Sigmoid colon (tissue), 7 donors: ENCODE measurements around the gene RNF217. TPM values are rescaled to one million over a fixed set of nuclear protein-coding genes. Genes with fewer than 3 reads are reported as not detected.

Experiments used
- DNase-seq: peaks from one replicate; pipeline ENCODE4 v3.0.0-alpha.2; 2019
- H3K27ac ChIP-seq, 4 donors: fragments of 200-600 bp; sonication (generic); one replicate each; pipeline ENCODE4 v1.5.1; 2016 to 2019; ENCODE audit warnings: mild to moderate bottlenecking in 1 of 4
- H3K27me3 ChIP-seq, 3 donors: fragments of 200-600 bp; sonication (generic); one replicate each; pipeline ENCODE4 v1.5.1; 2019; ENCODE audit warnings: mild to moderate bottlenecking in 1 of 3
- H3K36me3 ChIP-seq, 4 donors: fragments of 200-600 bp; sonication (generic); one replicate each; pipeline ENCODE4 v1.5.1; 2016 to 2019
- H3K4me1 ChIP-seq, 4 donors: fragments of 200-600 bp; sonication (generic); one replicate each; pipeline ENCODE4 v1.5.1; 2017 to 2019
- H3K4me3 ChIP-seq, 4 donors: fragments of 200-600 bp; sonication (generic); one replicate each; pipeline ENCODE4 v1.5.1; 2017 to 2019; ENCODE audit warnings: mild to moderate bottlenecking in 2 of 4, moderate library complexity in 1 of 4
- H3K9me3 ChIP-seq, 4 donors: fragments of 200-600 bp in 3 of 4; sonication (generic) in 3 of 4; one replicate each; pipeline versions ENCODE4 v1.5.1 to v1.6.1; 2013 to 2019
- CTCF ChIP-seq, 4 experiments: fragments of 450-650 bp in 3 of 4; fragments of 200-600 bp in 1 of 4; IDR thresholded peaks; one replicate each; pipeline ENCODE4 v1.5.1; 2016 to 2019; ENCODE audit warnings: antibody characterized with exemption in 4 of 4, mild to moderate bottlenecking in 3 of 4, moderate library complexity in 2 of 4
- EP300 ChIP-seq, 4 donors: sonication (generic); formaldehyde crosslinking; IDR thresholded peaks; one replicate each; pipeline ENCODE4 v1.6.1; 2017; ENCODE audit warnings: antibody characterized with exemption in 4 of 4
- POLR2A ChIP-seq, 2 donors: fragments of 450-650 bp; IDR thresholded peaks; one replicate each; pipeline ENCODE4 v1.6.1; 2016; ENCODE audit warnings: antibody characterized with exemption in 2 of 2, mild to moderate bottlenecking in 2 of 2, moderate library complexity in 2 of 2
- POLR2AphosphoS5 ChIP-seq, 4 donors: sonication (generic); formaldehyde crosslinking; IDR thresholded peaks; one replicate each; pipeline ENCODE4 v1.6.1; 2017; ENCODE audit warnings: antibody characterized with exemption in 4 of 4
- WGBS, 2 donors: extraction: QIAGEN DNeasy Blood & Tissue Kit; methylation state at CpG; one replicate each; pipeline ENCODE4 v1.1.7; 2013; 5-methylcytosine and 5-hydroxymethylcytosine counted together
- intact Hi-C: fragments of 100-400 bp; cut with DNase I; formaldehyde crosslinking; loops from one replicate; pipeline ENCODE4 v1.15.1; 2023
- polyA plus RNA-seq, 3 donors: library from polyadenylated mRNA; stranded (reverse); fragments of 200-250 nt; gene quantifications; one replicate each; pipeline ENCODE4 v1.2.3, GENCODE V29; 2013
- total RNA-seq, 4 donors: library from RNA; depleted of rRNA; stranded (reverse); fragments of >200 nt; gene quantifications; one replicate each; pipeline ENCODE4 v1.1.0, GENCODE V29; 2016
- donor health status: healthy with polysubstance abuse.
- donor health status: Bipolar disorder and iron deficiency.
- donor health status: healthy.

The RNF217 gene
- total and polyA plus RNA-seq, 7 donors, result 1.8 to 55.9 (median 35.7) TPM

DNA sequence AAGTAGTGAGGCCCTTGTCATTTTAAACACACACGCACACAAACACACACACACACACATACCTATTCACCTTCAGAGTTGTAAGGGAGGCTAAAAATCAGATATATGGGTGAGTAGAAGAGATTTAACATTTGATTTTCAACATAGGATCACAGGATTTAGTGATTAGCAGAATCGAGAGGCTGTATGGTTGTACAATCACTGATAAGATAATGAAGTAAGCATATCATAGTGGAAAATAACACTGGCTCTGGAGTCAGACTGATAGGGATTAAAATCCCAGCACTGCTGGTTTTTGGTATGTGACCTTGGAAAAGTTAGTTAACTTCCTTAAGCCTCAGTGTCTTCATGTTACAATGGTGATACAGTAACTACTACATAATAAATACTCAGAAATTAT lies 40.8 kb downstream of the RNF217 start:
- Histone ChIP-seq H3K27me3 (no peaks in the 10 kb centered on the region), H3K9me3 (no peaks in the 10 kb centered on the region), H3K4me1 (peaks cover 0 to 45% (median 32%) of the 10 kb centered on the region in 4 donors), H3K27ac (peak overlapping the region in 2 of 4 donors; percentile 50 to 63), H3K36me3 (no peaks in the 10 kb centered on the region), H3K4me3 (no peak overlapping the region)
- TF ChIP-seq CTCF (IDR thresholded peaks at IDR 0.05) (no peak), EP300 (IDR thresholded peaks at IDR 0.05) (no peak), POLR2A (IDR thresholded peaks at IDR 0.05) (no peak), POLR2AphosphoS5 (IDR thresholded peaks at IDR 0.05) (no peak)
- no peak for DNase-seq
- intact Hi-C loops, result no loop called here
- WGBS, 2 donors, result 63 to 83% methylated on average over 2 of the region's 2 CpGs

DNA sequence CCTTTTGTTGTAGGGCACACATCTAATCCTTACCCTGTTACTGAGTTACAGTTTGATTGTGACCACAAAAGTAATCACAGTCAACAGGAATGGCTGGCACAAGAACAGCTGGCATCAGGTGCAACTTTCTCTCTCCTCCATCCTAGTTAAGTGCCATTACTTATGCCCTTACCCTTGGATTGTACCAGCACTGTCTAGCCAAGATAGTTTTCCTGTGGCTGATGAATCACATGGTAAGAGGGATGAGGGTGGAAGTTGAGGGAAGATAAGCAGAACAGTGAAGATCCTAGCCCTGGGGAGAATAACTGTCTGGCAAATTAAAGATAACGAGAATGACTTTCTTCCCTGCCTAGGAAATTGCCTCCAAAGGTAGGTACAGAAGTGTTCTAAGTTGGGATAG lies 42.0 kb downstream of the RNF217 start:
- Histone ChIP-seq H3K9me3 (no peaks in the 10 kb centered on the region), H3K4me3 (no peak overlapping the region), H3K27ac (no peak overlapping the region), H3K36me3 (no peaks in the 10 kb centered on the region), H3K4me1 (peaks cover 0 to 44% (median 30%) of the 10 kb centered on the region in 4 donors), H3K27me3 (no peaks in the 10 kb centered on the region)
- TF ChIP-seq EP300 (IDR thresholded peaks at IDR 0.05), result no peak
- TF ChIP-seq POLR2A (IDR thresholded peaks at IDR 0.05), result no peak
- TF ChIP-seq CTCF (IDR thresholded peaks at IDR 0.05), result no peak
- TF ChIP-seq POLR2AphosphoS5 (IDR thresholded peaks at IDR 0.05), result no peak
- WGBS, 2 donors, result 91 to 97% methylated on average over 1 of the region's 1 CpG
- intact Hi-C loops, result no loop called here
- no peak for DNase-seq

DNA sequence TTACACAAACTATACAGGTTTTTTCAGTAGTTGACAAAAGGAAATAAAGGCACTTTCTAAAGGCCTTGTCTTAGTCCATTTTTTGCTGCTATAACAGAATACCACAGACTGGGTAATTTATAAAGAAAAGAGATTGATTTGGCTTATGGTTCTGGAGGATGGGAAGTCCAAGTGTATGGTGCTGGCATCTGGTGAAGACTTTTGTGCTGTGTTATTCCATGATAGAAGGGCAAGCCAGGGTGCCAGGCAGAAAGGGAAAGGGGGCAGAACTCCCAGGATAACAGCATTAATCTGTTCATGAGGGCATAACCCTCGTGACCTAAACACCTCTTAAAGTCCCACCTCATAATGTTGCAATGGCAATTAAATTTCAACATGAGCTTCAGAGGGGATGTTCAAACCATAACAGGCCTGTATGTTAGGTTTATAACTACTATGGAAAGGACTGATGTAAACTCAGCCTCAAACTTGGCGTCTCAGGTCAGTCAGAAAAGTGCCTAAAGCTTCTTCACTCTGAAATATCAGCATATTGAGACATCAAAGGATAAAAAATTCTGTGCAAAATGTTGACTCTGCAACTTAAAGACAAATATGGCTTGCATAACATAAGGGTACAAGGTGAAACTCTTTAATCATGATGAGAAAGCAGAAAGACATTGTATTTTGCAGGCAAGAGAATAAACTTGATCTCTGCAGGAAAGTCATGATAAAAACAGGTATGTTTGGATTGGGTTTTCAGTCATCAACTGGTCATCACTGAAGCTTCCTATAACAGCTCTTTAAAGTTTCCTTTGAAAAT lies 42.8 kb downstream of the RNF217 start:
- intact Hi-C loops, result no loop called here
- TF ChIP-seq CTCF (IDR thresholded peaks at IDR 0.05) (no peak), EP300 (IDR thresholded peaks at IDR 0.05) (no peak), POLR2AphosphoS5 (IDR thresholded peaks at IDR 0.05) (no peak), POLR2A (IDR thresholded peaks at IDR 0.05) (no peak)
- Histone ChIP-seq H3K27ac (no peak overlapping the region), H3K9me3 (no peaks in the 10 kb centered on the region), H3K36me3 (no peaks in the 10 kb centered on the region), H3K27me3 (no peaks in the 10 kb centered on the region), H3K4me1 (peaks cover 0 to 47% (median 36%) of the 10 kb centered on the region in 4 donors), H3K4me3 (no peak overlapping the region)
- DNase-seq, result no peak
- WGBS, 2 donors, result 68 to 94% methylated on average over 2 of the region's 2 CpGs

DNA sequence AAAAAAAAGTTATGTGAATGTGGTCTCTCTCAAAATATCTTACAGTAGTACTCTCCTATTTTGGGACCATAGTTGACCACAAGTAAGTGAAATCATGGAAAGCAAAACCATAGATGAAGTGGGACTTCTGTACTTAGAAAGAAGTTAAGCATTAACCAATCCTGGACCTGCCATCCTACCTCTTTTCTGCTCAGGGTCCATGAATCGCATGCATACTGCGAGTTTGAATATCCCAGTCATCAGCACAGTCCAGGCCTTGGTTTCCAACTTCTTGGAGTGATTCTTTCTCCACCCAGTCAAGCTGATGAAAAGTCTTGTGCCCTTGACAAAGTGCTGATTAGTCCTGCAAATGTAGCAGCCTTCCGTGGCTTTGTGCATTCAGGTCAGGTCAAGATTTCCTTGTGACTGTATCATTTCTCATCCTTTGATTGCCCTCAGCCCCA lies 46.0 kb downstream of the RNF217 start:
- Histone ChIP-seq H3K4me3 (no peak overlapping the region), H3K27ac (no peak overlapping the region), H3K27me3 (no peaks in the 10 kb centered on the region), H3K9me3 (no peaks in the 10 kb centered on the region), H3K36me3 (no peaks in the 10 kb centered on the region), H3K4me1 (peaks cover 0 to 45% (median 26%) of the 10 kb centered on the region in 4 donors)
- no peak for DNase-seq
- TF ChIP-seq POLR2AphosphoS5 (IDR thresholded peaks at IDR 0.05), result no peak
- TF ChIP-seq CTCF (IDR thresholded peaks at IDR 0.05), result no peak
- TF ChIP-seq POLR2A (IDR thresholded peaks at IDR 0.05), result no peak
- TF ChIP-seq EP300 (IDR thresholded peaks at IDR 0.05), result no peak
- 39 to 56% methylated on average over 3 of the region's 3 CpGs for WGBS, 2 donors
- intact Hi-C loops, result no loop called here
